Mucosa of descending colon (tissue), 3 donors: ENCODE measurements around the gene PRF1. TPM values are rescaled to one million over a fixed set of nuclear protein-coding genes. Genes with fewer than 3 reads are reported as not detected.
A peak's percentile ranks its signal among the peaks of the same experiment; 100 is the strongest.

Experiments
- ATAC-seq: fragments of 200-7000 bp; cut with Tn5 transposase; one replicate; pipeline ENCODE4 v1.9.1; 2020; ENCODE audit warnings: mild to moderate bottlenecking, moderate library complexity
- DNase-seq, 3 donors: peaks; one replicate each; pipeline ENCODE4 v3.0.0-alpha.2; 2020
- H3K36me3 ChIP-seq: fragments of 200-600 bp; one replicate; pipeline ENCODE4 v1.8.0; 2021; ENCODE audit warnings: low read depth, mild to moderate bottlenecking
- H3K4me1 ChIP-seq: fragments of 200-600 bp; one replicate; pipeline ENCODE4 v1.8.0; 2021; ENCODE audit warnings: low read depth, mild to moderate bottlenecking
- H3K4me3 ChIP-seq: fragments of 200-600 bp; one replicate; pipeline ENCODE4 v1.8.0; 2021; ENCODE audit warnings: mild to moderate bottlenecking
- H3K9me3 ChIP-seq: fragments of 200-600 bp; one replicate; pipeline ENCODE4 v1.8.0; 2021; ENCODE audit warnings: mild to moderate bottlenecking
- intact Hi-C, 2 donors: fragments of 100-400 bp; cut with DNase I in 1 of 2; cut with micrococcal nuclease in 1 of 2; formaldehyde crosslinking; loops; one replicate each; pipeline versions ENCODE4 v1.11.0 to v1.11.1; 2022; cut with DNase I, micrococcal nuclease
- total RNA-seq, 3 donors: library from RNA; stranded (reverse); fragmentation: NEBNext Ultra II Directional in 2 of 3; extraction: Animal tissue kit (Norgen Biotek cat#: 25700) in 2 of 3; gene quantifications; one replicate each; pipeline versions ENCODE4 v1.2.1 to v1.2.4, GENCODE V29; 2021 to 2023
- TF ChIP-seq, protein P1 (sequence below): fragments of 200-600 bp; IDR thresholded peaks from one replicate; pipeline ENCODE4 v1.8.0; 2022; ENCODE audit warnings: antibody characterized with exemption, mild to moderate bottlenecking
- donor health status: DM: no; HTN: no; CAD: no; lungs with moderate emphysema.
- donor health status: DM: no; HTN: no; CAD: no.
- donor health status: DM: no; HTN: yes; CAD: no.

PRF1 gene
- total RNA-seq, 3 donors from 2014 or later = 2.5 to 3.7 (median 3.0) TPM

DNA sequence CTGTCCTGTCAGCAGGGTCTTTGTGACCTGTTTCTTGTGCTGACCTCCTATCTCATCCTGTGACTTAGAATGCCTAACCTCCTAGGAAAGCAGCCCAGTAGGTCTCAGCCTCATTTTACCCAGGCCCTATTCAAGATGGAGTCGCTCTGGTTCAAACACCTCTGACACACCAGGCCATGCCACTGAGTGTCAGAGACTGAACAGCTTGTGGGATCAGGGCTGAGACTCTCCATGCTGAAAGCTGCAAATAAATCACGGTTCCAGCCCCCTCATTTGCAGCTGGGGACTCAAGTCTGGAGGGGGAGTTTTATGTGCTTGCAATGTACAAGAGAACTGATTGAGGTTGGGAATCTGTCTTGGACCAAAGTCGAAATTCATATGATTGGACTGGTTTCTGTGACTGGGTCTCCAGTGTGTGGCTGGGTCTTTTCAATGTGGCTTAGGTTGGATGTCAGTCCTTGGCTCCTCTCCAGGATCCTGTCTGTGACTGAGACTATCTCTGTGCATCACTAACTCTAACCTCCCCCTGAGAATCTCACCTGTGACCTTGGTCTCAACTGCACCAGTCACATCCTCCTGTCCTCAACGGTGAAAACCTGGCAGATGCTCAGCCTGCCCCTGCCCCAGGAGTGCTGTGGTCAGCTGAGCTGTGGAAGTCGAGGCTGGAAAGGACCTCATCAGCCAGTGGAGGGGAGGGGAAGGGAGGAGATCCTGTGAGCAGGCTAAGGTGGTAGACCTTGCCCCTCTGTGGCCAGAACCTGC lies 11.7 kb downstream of the PRF1 start:
- Histone ChIP-seq H3K36me3 (no peaks in the 10 kb centered on the region), H3K4me1 (no peaks in the 10 kb centered on the region), H3K9me3 (no peaks in the 10 kb centered on the region), H3K4me3 (no peak overlapping the region)
- DNase-seq (no peak), ATAC-seq (no peak)
- intact Hi-C loops = no loop called here
- TF ChIP-seq, protein P1, sequence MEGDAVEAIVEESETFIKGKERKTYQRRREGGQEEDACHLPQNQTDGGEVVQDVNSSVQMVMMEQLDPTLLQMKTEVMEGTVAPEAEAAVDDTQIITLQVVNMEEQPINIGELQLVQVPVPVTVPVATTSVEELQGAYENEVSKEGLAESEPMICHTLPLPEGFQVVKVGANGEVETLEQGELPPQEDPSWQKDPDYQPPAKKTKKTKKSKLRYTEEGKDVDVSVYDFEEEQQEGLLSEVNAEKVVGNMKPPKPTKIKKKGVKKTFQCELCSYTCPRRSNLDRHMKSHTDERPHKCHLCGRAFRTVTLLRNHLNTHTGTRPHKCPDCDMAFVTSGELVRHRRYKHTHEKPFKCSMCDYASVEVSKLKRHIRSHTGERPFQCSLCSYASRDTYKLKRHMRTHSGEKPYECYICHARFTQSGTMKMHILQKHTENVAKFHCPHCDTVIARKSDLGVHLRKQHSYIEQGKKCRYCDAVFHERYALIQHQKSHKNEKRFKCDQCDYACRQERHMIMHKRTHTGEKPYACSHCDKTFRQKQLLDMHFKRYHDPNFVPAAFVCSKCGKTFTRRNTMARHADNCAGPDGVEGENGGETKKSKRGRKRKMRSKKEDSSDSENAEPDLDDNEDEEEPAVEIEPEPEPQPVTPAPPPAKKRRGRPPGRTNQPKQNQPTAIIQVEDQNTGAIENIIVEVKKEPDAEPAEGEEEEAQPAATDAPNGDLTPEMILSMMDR = no peak

DNA sequence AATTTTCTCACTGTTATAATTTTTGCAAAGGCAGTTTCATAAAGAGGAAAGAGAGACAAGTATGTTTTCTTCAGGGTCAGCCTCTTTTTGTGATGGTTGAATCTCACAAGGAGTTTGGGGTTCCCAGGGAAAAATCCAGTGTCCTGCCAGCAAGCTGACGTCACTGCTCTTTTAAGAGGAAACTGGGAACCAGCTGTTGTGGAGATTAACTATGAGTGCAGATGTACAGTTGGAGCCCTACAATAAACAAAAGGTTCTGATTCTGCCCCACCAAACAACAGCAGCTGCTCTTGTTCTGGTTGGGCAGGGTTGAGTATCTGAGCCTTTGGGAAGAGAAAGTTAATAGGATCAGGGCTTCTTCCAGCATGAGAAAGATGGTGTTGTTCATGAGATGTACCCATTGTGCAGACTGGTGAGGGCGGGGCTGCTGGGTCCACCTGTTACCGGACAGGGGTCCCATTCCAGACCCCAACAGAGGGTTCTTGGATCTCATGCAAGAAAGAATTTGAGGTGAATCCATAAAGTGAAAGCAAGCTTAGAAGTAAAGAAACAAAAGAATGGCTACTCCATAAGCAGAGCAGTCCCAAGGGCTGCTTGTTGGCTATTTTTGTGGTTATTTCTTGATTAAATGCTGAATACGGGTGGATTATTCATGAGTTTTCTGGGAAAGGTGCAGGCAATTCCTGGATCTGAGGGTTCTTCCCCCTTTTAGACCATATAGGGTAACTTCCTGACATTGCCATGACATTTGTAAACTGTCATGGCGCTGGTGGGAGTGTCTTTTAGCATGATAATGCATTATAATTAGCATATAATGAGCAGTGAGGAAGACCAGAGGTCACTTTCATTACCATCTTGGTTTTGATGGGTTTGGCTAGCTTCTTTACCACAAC lies 12.5 kb downstream of the PRF1 start:
- Histone ChIP-seq H3K4me3 (no peak overlapping the region), H3K9me3 (no peaks in the 10 kb centered on the region), H3K4me1 (no peaks in the 10 kb centered on the region), H3K36me3 (no peaks in the 10 kb centered on the region)
- TF ChIP-seq, protein P1 = no peak
- intact Hi-C loops = no loop called here
- ATAC-seq = peak; percentile 38
- peak in 1 of 3 donors; percentile 45 for DNase-seq

DNA sequence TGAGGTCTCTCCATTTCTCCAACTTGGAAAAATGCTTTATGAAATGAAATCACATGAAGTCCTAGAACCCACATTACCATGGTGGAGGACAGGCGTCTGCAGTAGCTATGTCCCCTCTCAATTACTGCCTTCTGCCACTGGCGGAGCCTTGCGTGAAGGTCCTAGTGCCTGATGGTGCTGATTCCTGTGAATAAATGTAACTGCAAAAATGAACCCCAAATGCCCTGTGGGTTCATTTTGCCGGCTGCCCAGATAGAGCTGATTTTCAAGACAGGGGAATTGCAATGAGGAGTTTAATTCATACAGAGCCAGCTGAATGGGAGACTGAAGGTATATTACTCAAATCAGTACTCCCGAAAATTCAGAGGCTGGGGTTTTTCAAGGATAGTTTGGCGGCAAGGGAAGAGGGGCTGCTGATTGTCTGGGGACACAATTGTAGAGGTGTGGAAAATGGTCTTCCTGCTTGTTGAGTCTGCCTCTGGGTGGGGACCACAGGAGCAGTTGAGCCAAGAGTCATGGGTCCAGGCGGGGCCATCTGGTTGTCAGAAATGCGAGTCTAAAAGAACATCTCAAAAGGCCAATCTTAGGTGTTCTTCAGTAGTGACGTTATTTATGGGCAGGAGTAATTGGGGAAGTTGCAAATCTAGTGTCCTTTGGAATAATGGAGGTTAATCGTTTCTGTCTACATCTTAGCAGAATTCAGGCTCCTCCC lies 13.5 kb downstream of the PRF1 start:
- intact Hi-C loops = no loop called here
- TF ChIP-seq, protein P1 = no peak
- Histone ChIP-seq H3K9me3 (no peaks in the 10 kb centered on the region), H3K4me3 (no peak overlapping the region), H3K4me1 (no peaks in the 10 kb centered on the region), H3K36me3 (no peaks in the 10 kb centered on the region)
- no peak for DNase-seq
- ATAC-seq = no peak

DNA sequence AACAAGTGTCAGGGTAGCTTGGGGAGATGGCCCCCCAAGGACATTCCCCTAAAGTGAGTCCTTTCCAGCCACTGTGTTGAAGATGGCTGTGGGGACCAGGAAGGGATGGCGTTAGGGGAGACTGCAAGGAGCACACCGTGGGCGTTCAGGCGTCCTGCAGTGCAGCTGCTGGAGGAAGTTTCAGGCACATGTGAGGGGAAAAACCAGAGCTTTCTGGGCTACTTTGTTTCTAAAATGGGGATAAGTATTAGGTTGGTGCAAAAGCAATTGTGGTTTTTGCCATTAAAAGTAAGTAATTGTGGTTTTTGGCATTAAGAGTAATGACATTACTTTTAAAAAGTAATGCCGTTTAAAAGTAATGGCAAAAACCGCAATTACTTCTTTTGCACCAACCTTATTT lies 14.3 kb downstream of the PRF1 start:
- ATAC-seq = no peak
- Histone ChIP-seq H3K36me3 (no peaks in the 10 kb centered on the region), H3K4me1 (no peaks in the 10 kb centered on the region), H3K9me3 (no peaks in the 10 kb centered on the region), H3K4me3 (no peak overlapping the region)
- DNase-seq = no peak
- intact Hi-C loops = no loop called here
- TF ChIP-seq, protein P1 = no peak

DNA sequence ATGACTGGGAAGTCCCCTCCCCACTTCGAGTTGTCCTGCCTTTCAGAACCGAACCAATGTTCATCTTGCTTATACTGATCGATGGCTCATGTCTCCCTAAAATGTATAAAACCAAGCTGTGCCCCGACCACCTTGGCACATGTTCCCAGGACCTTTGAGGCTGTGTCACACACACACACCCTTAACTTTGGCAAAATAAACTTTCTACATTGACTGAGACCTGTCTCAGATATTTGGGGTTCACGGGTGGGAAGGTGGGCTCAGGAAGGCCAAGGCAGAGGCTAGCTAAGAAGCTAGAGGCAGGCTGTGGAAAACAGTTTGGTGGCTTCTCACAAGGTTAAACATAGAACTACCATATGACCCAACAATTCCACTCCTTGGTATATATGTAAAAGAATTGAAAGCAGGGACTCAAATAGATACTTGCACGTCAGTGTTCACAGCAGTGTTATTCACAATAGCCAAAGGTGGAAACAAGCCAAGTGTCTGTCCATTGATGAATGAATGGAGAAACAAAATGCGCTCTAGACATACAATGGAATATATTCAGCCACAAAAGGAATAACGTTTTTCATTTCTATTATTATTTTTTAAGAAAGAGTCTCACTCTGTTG lies 15.4 kb downstream of the PRF1 start:
- DNase-seq (no peak), ATAC-seq (no peak)
- H3K9me3 ChIP-seq = no peaks in the 10 kb centered on the region
- H3K4me1 ChIP-seq = no peaks in the 10 kb centered on the region
- intact Hi-C loops = no loop called here
- TF ChIP-seq, protein P1 = no peak
- no peak overlapping the region for H3K4me3 ChIP-seq
- no peaks in the 10 kb centered on the region for H3K36me3 ChIP-seq
